Smooth muscle cell (in vitro differentiated cells): ENCODE results near the gene GNAL. TPM values are rescaled to one million over a fixed set of nuclear protein-coding genes. Genes with fewer than 3 reads are reported as not detected.

ENCODE experiments used
- DNase-seq: peaks from one replicate; lab custom pipeline; 2025; ENCODE audit not compliant: unreplicated experiment; lab: John Stamatoyannopoulos, UW
- H2AFZ ChIP-seq: fragments of 200-600 bp; sonication (generic); 2 replicates; pipeline ENCODE4 v1.6.0; 2016; ENCODE audit warnings: antibody characterized with exemption, low read depth, mild to moderate bottlenecking
- H3F3A ChIP-seq: fragments of 200-600 bp; sonication (generic); 2 replicates; pipeline ENCODE4 v1.6.0; 2017; ENCODE audit warnings: antibody characterized with exemption, low read depth
- H3K27ac ChIP-seq: fragments of 200-600 bp; sonication (generic); 2 replicates; pipeline ENCODE4 v1.5.1; 2016; ENCODE audit warnings: low read depth, mild to moderate bottlenecking
- H3K27me3 ChIP-seq: fragments of 200-600 bp; sonication (generic); 2 replicates; pipeline ENCODE4 v1.6.1; 2016; ENCODE audit warnings: low read depth, mild to moderate bottlenecking
- H3K36me3 ChIP-seq: fragments of 200-600 bp; sonication (generic); 2 replicates; pipeline ENCODE4 v1.5.1; 2016; ENCODE audit warnings: low read depth
- H3K4me1 ChIP-seq: fragments of 200-600 bp; sonication (generic); 2 replicates; pipeline ENCODE4 v1.5.1; 2016; ENCODE audit warnings: low read depth
- H3K4me2 ChIP-seq: fragments of 200-600 bp; sonication (generic); 2 replicates; pipeline ENCODE4 v1.6.0; 2016; ENCODE audit warnings: mild to moderate bottlenecking
- H3K4me3 ChIP-seq: fragments of 200-600 bp; sonication (generic); 2 replicates; pipeline ENCODE4 v1.5.1; 2016; ENCODE audit warnings: mild to moderate bottlenecking
- H3K79me2 ChIP-seq: fragments of 200-600 bp; sonication (generic); 2 replicates; pipeline ENCODE4 v1.6.0; 2016; ENCODE audit warnings: low read depth, mild to moderate bottlenecking
- H3K9ac ChIP-seq: fragments of 200-600 bp; sonication (generic); 2 replicates; pipeline ENCODE4 v1.6.0; 2016; ENCODE audit warnings: low read depth
- H3K9me3 ChIP-seq: fragments of 200-600 bp; sonication (generic); replicated peaks from 2 replicates; pipeline ENCODE4 v1.5.1; 2016; ENCODE audit warnings: low read depth
- H4K20me1 ChIP-seq: fragments of 200-600 bp; sonication (generic); 2 replicates; pipeline ENCODE4 v1.6.0; 2016; ENCODE audit warnings: low read depth
- CTCF ChIP-seq: fragments of 200-600 bp; sonication (generic); IDR thresholded peaks from 2 replicates; pipeline ENCODE4 v1.5.1; 2017; ENCODE audit warnings: borderline replicate concordance, mild to moderate bottlenecking, antibody characterized with exemption; ENCODE audit not compliant: insufficient read depth, poor library complexity, severe bottlenecking
- WGBS: methylation state at CpG from one replicate; pipeline ENCODE4 v1.1.7; 2016; ENCODE audit warnings: low lambda C conversion rate; 5-methylcytosine and 5-hydroxymethylcytosine counted together
- polyA plus RNA-seq: library from polyadenylated mRNA; unstranded; fragments of >200 nt; fragmentation: Nextera tagmentation; extraction: Ambion mirVana; gene quantifications from 2 replicates; pipeline ENCODE4 v1.2.1, GENCODE V29; 2016
- total RNA-seq: library from RNA; depleted of rRNA; stranded (reverse); fragments of >200 nt; gene quantifications from 2 replicates; pipeline ENCODE4 v1.2.3, GENCODE V29; 2014

Gene GNAL
- total and polyA plus RNA-seq, 2 experiments from 2014 or later, result 1.6 to 5.8 TPM

- no peaks in the 10 kb centered on the region for H3F3A ChIP-seq
- no peak for DNase-seq
- no peak for TF ChIP-seq CTCF
- no peaks in the 10 kb centered on the region for H3K79me2 ChIP-seq
- no peak overlapping the region for H3K4me3 ChIP-seq
- no peaks in the 10 kb centered on the region for H4K20me1 ChIP-seq
- no peak overlapping the region for H3K9ac ChIP-seq
- peaks cover 2% of the 10 kb centered on the region for H3K4me1 ChIP-seq
- H3K36me3 ChIP-seq, result no peaks in the 10 kb centered on the region
- H2AFZ ChIP-seq, result no peak overlapping the region
- no peaks in the 10 kb centered on the region for H3K27me3 ChIP-seq
- H3K4me2 ChIP-seq, result no peak overlapping the region
- WGBS, result 94% methylated on average over 5 of the region's 5 CpGs
- H3K27ac ChIP-seq, result no peak overlapping the region
- H3K9me3 ChIP-seq, result no peaks in the 10 kb centered on the region
These were observed 91.0 kb downstream of the GNAL start for GRCh38 chr18:11780042-11780441.

- H3K27ac ChIP-seq, result no peak overlapping the region
- no peak overlapping the region for H3K4me3 ChIP-seq
- no peak for DNase-seq
- no peaks in the 10 kb centered on the region for H3F3A ChIP-seq
- no peaks in the 10 kb centered on the region for H4K20me1 ChIP-seq
- H3K4me2 ChIP-seq, result no peak overlapping the region
- no peak overlapping the region for H2AFZ ChIP-seq
- H3K36me3 ChIP-seq, result no peaks in the 10 kb centered on the region
- no peak for TF ChIP-seq CTCF
- H3K9ac ChIP-seq, result no peak overlapping the region
- no peaks in the 10 kb centered on the region for H3K27me3 ChIP-seq
- WGBS, result 91% methylated on average over 7 of the region's 7 CpGs
- no peaks in the 10 kb centered on the region for H3K79me2 ChIP-seq
- peaks cover 13% of the 10 kb centered on the region for H3K4me1 ChIP-seq
- H3K9me3 ChIP-seq, result no peaks in the 10 kb centered on the region
These were observed 94.8 kb downstream of the GNAL start for GRCh38 chr18:11783716-11784331.

GRCh38 chr18:11784674-11785304 lies 95.7 kb downstream of the GNAL start:
- Histone ChIP-seq H3K4me2 (no peak overlapping the region), H3K36me3 (no peaks in the 10 kb centered on the region), H3K27ac (no peak overlapping the region), H4K20me1 (no peaks in the 10 kb centered on the region), H3K4me3 (no peak overlapping the region), H3K4me1 (peaks cover 19% of the 10 kb centered on the region), H3K9ac (no peak overlapping the region), H3K27me3 (no peaks in the 10 kb centered on the region), H3K9me3 (no peaks in the 10 kb centered on the region), H2AFZ (no peak overlapping the region), H3F3A (no peaks in the 10 kb centered on the region), H3K79me2 (no peaks in the 10 kb centered on the region)
- 70% methylated on average over 6 of the region's 6 CpGs for WGBS
- no peak for TF ChIP-seq CTCF
- DNase-seq, result no peak
